Neural cell (in vitro differentiated cells): Measurements from ENCODE around the gene AFF2.

ENCODE experiments used
- EZH2 ChIP-seq: fragments of 200-600, 300-800 bp; shearing (Covaris generic), sonication (generic); IDR thresholded peaks from 2 replicates; pipeline ENCODE4 v1.6.1; 2014; ENCODE audit warnings: antibody characterized with exemption, low read length, borderline replicate concordance, mild to moderate bottlenecking; ENCODE audit not compliant: insufficient read depth, poor library complexity, severe bottlenecking
- POLR2AphosphoS5 ChIP-seq: IDR thresholded peaks from 2 replicates; pipeline ENCODE4 v1.6.1; 2012
- TF ChIP-seq, protein P1 (sequence below): fragments of 450-650 bp; IDR thresholded peaks from 2 replicates; pipeline ENCODE4 v1.5.1; 2014; ENCODE audit warnings: antibody characterized with exemption, mild to moderate bottlenecking, moderate library complexity; ENCODE audit not compliant: poor library complexity, severe bottlenecking
- TF ChIP-seq, protein P2 (sequence below): IDR thresholded peaks from 2 replicates; pipeline ENCODE4 v1.6.1; 2012; ENCODE audit warnings: borderline replicate concordance

DNA sequence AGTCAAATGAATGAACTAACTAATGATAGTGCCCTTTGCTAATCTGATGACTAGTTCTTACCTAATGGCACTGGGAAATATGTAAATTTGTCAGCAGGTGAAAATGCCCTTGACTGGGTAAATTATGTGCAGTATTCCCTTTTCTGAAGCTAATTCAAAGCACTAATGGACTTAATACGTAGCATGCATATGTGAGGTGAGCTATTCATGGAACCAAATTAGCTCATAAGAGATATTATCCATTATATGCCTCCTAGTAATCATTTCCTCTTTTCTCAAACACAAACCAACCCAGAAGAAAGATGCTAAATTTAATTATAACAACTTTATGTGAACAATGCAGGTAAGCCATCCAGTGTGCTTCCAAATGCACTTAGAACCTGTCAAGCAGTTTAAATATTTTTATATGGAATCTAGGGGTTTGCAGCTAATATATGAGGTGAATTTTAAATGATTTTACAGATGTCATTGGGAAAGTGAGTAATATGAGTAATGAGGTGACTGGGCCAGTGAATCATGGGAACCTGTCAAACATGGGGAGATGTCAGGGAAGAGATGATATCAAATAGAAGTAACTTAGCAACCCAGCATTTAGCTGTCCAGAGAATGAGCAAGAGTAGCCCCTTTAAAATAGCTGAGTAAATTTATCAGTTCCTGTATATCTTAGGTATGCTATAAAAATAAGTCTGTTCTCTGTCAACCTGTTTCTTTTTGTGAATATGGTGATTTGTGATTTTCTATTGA lies 315.0 kb downstream of the AFF2 start:
- TF ChIP-seq, protein P1, sequence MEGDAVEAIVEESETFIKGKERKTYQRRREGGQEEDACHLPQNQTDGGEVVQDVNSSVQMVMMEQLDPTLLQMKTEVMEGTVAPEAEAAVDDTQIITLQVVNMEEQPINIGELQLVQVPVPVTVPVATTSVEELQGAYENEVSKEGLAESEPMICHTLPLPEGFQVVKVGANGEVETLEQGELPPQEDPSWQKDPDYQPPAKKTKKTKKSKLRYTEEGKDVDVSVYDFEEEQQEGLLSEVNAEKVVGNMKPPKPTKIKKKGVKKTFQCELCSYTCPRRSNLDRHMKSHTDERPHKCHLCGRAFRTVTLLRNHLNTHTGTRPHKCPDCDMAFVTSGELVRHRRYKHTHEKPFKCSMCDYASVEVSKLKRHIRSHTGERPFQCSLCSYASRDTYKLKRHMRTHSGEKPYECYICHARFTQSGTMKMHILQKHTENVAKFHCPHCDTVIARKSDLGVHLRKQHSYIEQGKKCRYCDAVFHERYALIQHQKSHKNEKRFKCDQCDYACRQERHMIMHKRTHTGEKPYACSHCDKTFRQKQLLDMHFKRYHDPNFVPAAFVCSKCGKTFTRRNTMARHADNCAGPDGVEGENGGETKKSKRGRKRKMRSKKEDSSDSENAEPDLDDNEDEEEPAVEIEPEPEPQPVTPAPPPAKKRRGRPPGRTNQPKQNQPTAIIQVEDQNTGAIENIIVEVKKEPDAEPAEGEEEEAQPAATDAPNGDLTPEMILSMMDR = no peak
- TF ChIP-seq, protein P2, sequence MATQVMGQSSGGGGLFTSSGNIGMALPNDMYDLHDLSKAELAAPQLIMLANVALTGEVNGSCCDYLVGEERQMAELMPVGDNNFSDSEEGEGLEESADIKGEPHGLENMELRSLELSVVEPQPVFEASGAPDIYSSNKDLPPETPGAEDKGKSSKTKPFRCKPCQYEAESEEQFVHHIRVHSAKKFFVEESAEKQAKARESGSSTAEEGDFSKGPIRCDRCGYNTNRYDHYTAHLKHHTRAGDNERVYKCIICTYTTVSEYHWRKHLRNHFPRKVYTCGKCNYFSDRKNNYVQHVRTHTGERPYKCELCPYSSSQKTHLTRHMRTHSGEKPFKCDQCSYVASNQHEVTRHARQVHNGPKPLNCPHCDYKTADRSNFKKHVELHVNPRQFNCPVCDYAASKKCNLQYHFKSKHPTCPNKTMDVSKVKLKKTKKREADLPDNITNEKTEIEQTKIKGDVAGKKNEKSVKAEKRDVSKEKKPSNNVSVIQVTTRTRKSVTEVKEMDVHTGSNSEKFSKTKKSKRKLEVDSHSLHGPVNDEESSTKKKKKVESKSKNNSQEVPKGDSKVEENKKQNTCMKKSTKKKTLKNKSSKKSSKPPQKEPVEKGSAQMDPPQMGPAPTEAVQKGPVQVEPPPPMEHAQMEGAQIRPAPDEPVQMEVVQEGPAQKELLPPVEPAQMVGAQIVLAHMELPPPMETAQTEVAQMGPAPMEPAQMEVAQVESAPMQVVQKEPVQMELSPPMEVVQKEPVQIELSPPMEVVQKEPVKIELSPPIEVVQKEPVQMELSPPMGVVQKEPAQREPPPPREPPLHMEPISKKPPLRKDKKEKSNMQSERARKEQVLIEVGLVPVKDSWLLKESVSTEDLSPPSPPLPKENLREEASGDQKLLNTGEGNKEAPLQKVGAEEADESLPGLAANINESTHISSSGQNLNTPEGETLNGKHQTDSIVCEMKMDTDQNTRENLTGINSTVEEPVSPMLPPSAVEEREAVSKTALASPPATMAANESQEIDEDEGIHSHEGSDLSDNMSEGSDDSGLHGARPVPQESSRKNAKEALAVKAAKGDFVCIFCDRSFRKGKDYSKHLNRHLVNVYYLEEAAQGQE = no peak
- TF ChIP-seq POLR2AphosphoS5 (no peak), EZH2 (no peak)
